ENCODE results near the gene VPS26C. TPM values are rescaled to one million over a fixed set of nuclear protein-coding genes. Genes with fewer than 3 reads are reported as not detected.
A peak's percentile ranks its signal among the peaks of the same experiment; 100 is the strongest.

The VPS26C gene
- total RNA-seq, 1 experiment from 2014 or later: 40.5 TPM

DNA sequence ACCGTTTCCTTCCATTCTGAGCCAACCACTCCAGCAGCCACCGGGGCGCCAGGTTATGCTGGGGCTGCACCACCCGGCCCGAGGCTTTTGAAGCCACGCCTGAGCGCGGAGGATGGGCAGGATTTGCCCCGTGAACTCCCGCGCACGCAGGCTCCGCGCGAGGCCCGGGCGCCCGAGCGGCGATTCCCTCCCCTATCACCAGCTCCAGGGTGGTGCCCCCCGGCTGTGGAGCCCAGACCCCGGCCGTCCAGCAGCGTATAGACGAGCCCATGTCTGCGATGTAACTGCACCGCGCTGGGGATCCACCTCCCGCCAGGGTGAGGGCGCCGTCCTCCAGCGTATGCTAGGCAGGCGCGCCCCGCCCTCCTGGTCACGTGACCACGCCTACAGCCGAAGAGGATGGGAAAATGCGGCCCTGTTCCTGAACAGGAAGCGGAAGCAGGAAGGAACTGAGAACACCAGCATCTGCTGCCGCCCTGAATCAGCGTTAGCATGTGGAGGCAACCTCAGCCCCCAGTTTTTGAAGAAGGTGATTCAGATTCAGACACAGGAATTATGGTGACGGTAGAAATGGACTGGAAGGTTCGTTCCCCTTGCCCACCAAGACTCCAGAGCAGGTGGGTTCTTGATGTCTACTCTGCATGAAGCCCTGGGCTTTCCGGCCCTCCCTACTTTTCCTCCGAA lies 46.0 kb downstream of the VPS26C start:
- BruUV-seq (replicated peaks): no TSS peak
- peaks cover 11% of the 10 kb centered on the region for H3K4me1 Mint-ChIP-seq (ENCODE audit: low read depth, unreplicated experiment)
- peak overlapping the region; percentile 93 for H3K4me3 Mint-ChIP-seq (ENCODE audit: unreplicated experiment)
- peaks cover 53% of the 10 kb centered on the region for H3K36me3 Mint-ChIP-seq (ENCODE audit: insufficient read depth, unreplicated experiment)
- intact Hi-C loops (cut with micrococcal nuclease; ENCODE audit: unreplicated experiment): loop anchor here (1.0 to 10.0 kb wide), 5 partner anchors 38 to 361 kb away; partner anchors contain the start of gene DYRK1A
- TF ChIP-seq, protein P1, sequence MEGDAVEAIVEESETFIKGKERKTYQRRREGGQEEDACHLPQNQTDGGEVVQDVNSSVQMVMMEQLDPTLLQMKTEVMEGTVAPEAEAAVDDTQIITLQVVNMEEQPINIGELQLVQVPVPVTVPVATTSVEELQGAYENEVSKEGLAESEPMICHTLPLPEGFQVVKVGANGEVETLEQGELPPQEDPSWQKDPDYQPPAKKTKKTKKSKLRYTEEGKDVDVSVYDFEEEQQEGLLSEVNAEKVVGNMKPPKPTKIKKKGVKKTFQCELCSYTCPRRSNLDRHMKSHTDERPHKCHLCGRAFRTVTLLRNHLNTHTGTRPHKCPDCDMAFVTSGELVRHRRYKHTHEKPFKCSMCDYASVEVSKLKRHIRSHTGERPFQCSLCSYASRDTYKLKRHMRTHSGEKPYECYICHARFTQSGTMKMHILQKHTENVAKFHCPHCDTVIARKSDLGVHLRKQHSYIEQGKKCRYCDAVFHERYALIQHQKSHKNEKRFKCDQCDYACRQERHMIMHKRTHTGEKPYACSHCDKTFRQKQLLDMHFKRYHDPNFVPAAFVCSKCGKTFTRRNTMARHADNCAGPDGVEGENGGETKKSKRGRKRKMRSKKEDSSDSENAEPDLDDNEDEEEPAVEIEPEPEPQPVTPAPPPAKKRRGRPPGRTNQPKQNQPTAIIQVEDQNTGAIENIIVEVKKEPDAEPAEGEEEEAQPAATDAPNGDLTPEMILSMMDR (IDR thresholded peaks at IDR 0.05; ENCODE audit: insufficient read depth in 1 of 2, low read depth in 1 of 2, low read length in 1 of 2, severe bottlenecking in 1 of 2, unreplicated experiment in 1 of 2): peak in 1 of 2 experiments; percentile 48
- H3K4me3 ChIP-seq (ENCODE audit: low read depth, low read length): peak overlapping the region; percentile 79
- no peaks in the 10 kb centered on the region for H3K9me3 ChIP-seq
- ChIA-PET POLR2A (interaction anchor here (0.6 to 1.8 kb wide), 3 partner anchors 37 to 474 kb away, joined by 4 to 9 read pairs (median 5); partner anchors contain the start of gene VPS26C), CTCF (interaction anchor here (0.8 kb wide), 1 partner anchor 343 kb away, joined by 4 read pairs; no protein-coding TSS in a partner anchor)
- H3K27me3 ChIP-seq (replicated peaks; ENCODE audit: control insufficient read depth, insufficient read depth, low read length): no peaks in the 10 kb centered on the region
- H3K27me3 Mint-ChIP-seq (ENCODE audit: insufficient read depth, unreplicated experiment): no peaks in the 10 kb centered on the region
- H3K36me3 ChIP-seq (ENCODE audit: control insufficient read depth, insufficient read depth, low read length): no peaks in the 10 kb centered on the region
- no peaks in the 10 kb centered on the region for H3K9me3 Mint-ChIP-seq (ENCODE audit: unreplicated experiment)
- peak; percentile 95 to 97 for DNase-seq
- H3K4me1 ChIP-seq: no peaks in the 10 kb centered on the region
- H3K27ac Mint-ChIP-seq (ENCODE audit: unreplicated experiment): peak overlapping the region; percentile 94

DNA sequence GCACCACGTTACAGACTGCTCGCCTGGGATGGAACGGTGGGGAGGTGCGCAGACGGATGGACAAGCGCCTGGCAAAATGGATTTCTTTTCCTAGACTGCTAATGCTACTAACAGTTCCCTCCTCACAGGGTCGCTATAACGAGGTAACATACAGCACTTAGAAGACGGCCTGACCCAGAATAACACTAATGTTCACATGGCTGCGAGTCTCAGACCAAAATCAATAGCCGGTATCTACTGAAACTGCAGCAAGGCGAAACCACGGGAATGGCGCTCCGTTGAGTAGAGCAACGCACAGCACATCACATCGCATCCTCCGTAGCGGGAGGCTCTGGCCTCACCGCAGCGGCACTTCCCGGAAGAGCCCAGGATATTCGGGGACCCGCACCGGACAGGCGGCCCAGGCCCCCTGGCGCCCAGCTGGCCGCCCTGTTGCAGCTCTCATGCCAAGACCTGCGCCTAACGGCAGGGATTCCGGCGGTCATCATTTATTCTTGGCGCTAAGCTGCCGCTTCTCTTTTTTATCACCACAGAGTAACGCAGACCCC lies 46.6 kb downstream of the VPS26C start:
- Histone ChIP-seq H3K9me3 (no peaks in the 10 kb centered on the region), H3K4me3 (ENCODE audit: low read depth, low read length) (peak overlapping the region; percentile 79), H3K36me3 (ENCODE audit: control insufficient read depth, insufficient read depth, low read length) (no peaks in the 10 kb centered on the region), H3K27me3 (replicated peaks; ENCODE audit: control insufficient read depth, insufficient read depth, low read length) (no peaks in the 10 kb centered on the region), H3K4me1 (no peaks in the 10 kb centered on the region)
- Mint-ChIP-seq H3K27ac (ENCODE audit: unreplicated experiment) (peak overlapping the region; percentile 94), H3K4me1 (ENCODE audit: low read depth, unreplicated experiment) (peaks cover 11% of the 10 kb centered on the region), H3K27me3 (ENCODE audit: insufficient read depth, unreplicated experiment) (no peaks in the 10 kb centered on the region), H3K4me3 (ENCODE audit: unreplicated experiment) (peak overlapping the region; percentile 93), H3K9me3 (ENCODE audit: unreplicated experiment) (no peaks in the 10 kb centered on the region), H3K36me3 (ENCODE audit: insufficient read depth, unreplicated experiment) (peaks cover 46% of the 10 kb centered on the region)
- TF ChIP-seq, protein P1 (IDR thresholded peaks at IDR 0.05; ENCODE audit: insufficient read depth in 1 of 2, low read depth in 1 of 2, low read length in 1 of 2, severe bottlenecking in 1 of 2, unreplicated experiment in 1 of 2): peak in 1 of 2 experiments; percentile 21
- POLR2A ChIA-PET: interaction anchor here (0.6 to 1.8 kb wide), 4 partner anchors 37 to 473 kb away, joined by 4 to 9 read pairs (median 5); partner anchors contain the start of gene VPS26C
- peak; percentile 45 to 51 for DNase-seq
- intact Hi-C loops (cut with micrococcal nuclease; ENCODE audit: unreplicated experiment): loop anchor here (2.0 to 10.0 kb wide), 4 partner anchors 38 to 344 kb away; partner anchors contain the start of gene DYRK1A
- CTCF ChIA-PET: interaction anchor here (1.0 to 1.5 kb wide), 4 partner anchors 47 to 244 kb away, joined by 3 to 6 read pairs (median 4); partner anchors contain the start of genes DYRK1A and VPS26C
- TSS peak; percentile 30 for BruUV-seq (replicated peaks)

DNA sequence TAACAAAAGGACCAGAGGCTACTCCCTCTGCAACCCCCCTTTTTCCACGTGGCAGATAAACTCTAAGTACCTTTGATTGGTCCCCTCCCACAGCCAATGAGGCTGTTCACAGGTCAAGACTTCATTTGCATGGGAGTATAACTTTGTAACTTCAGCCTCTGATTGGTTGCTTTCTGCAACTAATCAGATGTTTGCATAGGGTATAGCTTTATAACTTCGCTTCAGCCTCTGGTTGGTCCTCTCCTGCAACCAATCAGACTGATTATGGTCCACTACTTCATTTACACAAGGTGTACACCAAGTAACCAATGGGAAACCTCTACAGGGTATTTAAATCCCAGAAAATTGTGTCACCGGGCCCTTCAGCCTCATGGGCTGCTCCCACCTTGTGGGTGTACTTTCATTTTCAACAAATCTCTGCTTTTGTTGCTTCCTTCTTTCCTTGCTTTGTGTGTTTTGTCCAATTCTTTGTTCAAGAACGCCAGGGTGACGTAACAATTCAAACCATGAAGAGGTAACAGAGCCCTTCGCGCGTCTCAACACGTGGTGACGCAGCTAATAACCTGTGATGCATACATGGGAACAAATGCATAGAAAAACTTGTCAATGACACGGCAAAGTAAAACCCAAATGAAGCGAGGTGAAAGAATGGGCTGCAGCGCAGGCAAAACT lies 47.2 kb downstream of the VPS26C start:
- ChIA-PET CTCF (interaction anchor here (1.0 to 1.5 kb wide), 4 partner anchors 48 to 243 kb away, joined by 3 to 6 read pairs (median 4); partner anchors contain the start of genes DYRK1A and VPS26C), POLR2A (interaction anchor here (0.6 to 1.8 kb wide), 8 partner anchors 38 to 344 kb away, joined by 3 to 9 read pairs (median 4); partner anchors contain the start of gene VPS26C)
- peak; percentile 63 to 72 for DNase-seq
- H3K36me3 Mint-ChIP-seq (ENCODE audit: insufficient read depth, unreplicated experiment): peaks cover 40% of the 10 kb centered on the region
- Histone ChIP-seq H3K4me3 (ENCODE audit: low read depth, low read length) (peak overlapping the region; percentile 79), H3K27me3 (replicated peaks; ENCODE audit: control insufficient read depth, insufficient read depth, low read length) (no peaks in the 10 kb centered on the region), H3K36me3 (ENCODE audit: control insufficient read depth, insufficient read depth, low read length) (no peaks in the 10 kb centered on the region), H3K9me3 (no peaks in the 10 kb centered on the region), H3K4me1 (no peaks in the 10 kb centered on the region)
- TF ChIP-seq, protein P1 (IDR thresholded peaks at IDR 0.05; ENCODE audit: insufficient read depth in 1 of 2, low read depth in 1 of 2, low read length in 1 of 2, severe bottlenecking in 1 of 2, unreplicated experiment in 1 of 2): no peak
- peaks cover 11% of the 10 kb centered on the region for H3K4me1 Mint-ChIP-seq (ENCODE audit: low read depth, unreplicated experiment)
- BruUV-seq (replicated peaks): no TSS peak
- no peaks in the 10 kb centered on the region for H3K27me3 Mint-ChIP-seq (ENCODE audit: insufficient read depth, unreplicated experiment)
- peak overlapping the region; percentile 93 for H3K4me3 Mint-ChIP-seq (ENCODE audit: unreplicated experiment)
- intact Hi-C loops (cut with micrococcal nuclease; ENCODE audit: unreplicated experiment): loop anchor here (2.0 to 10.0 kb wide), 4 partner anchors 39 to 345 kb away; partner anchors contain the start of gene DYRK1A
- H3K27ac Mint-ChIP-seq (ENCODE audit: unreplicated experiment): peak overlapping the region; percentile 94
- no peaks in the 10 kb centered on the region for H3K9me3 Mint-ChIP-seq (ENCODE audit: unreplicated experiment)

Measured in Caco-2 (cell line).